ENCODE measurements around the gene ARHGAP24.

Gene ARHGAP24

GRCh38 chr4:85580489-85580888 lies 105.5 kb downstream of the ARHGAP24 start:
- DNase-seq (ENCODE audit: low read depth), result no peak

DNA sequence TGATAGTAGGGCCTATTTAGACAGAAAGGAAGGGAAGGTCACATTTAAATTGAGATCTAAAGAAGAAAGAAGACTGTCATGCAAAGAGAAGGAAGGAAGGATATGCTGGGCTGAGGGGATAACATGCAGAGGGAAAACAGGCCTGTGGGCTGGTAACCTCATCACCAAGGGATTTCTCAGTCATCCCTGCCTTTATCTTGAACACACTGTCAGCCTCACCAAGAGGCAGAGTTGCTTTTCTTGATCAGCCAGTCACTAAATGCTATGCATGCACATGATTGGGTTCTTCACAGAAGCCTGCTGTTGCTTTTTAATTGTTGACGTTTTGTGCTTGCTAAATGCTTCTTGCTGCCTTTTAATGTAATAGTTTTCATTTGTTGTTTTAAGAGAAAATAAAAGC lies 113.0 kb downstream of the ARHGAP24 start:
- DNase-seq (ENCODE audit: low read depth), result no peak

DNA sequence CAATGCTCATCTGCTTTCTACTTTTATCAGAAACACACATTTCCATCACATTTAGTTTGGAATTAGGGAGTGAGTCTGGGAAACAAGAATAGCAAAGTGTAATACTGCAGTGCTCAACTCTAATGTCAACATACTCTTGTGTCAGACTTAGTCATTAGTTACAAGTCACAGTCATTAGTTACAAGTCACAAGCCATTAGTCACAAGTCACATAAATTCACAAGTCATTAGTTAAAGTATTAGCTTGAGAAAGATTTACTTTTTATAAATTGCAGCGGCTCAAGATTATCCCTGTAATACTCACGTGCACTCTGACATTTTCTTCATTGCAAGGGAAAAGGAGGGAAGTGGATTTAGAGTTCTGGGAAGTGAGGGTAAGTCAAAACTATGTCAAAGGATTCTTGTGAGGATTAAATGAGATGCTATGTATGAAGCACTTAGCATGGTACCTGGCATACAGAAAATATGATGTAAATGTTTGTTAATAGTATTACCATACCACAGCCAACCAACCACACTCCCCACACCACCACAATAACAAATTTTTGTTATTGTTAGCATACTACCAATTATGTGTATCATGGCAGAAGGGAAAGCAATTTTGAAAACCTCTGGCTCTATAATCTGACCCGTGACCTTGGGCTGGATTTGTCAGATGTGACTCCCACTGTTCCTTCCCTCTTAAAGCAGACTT lies 116.6 kb downstream of the ARHGAP24 start:
- no peak for DNase-seq (ENCODE audit: low read depth)

DNA sequence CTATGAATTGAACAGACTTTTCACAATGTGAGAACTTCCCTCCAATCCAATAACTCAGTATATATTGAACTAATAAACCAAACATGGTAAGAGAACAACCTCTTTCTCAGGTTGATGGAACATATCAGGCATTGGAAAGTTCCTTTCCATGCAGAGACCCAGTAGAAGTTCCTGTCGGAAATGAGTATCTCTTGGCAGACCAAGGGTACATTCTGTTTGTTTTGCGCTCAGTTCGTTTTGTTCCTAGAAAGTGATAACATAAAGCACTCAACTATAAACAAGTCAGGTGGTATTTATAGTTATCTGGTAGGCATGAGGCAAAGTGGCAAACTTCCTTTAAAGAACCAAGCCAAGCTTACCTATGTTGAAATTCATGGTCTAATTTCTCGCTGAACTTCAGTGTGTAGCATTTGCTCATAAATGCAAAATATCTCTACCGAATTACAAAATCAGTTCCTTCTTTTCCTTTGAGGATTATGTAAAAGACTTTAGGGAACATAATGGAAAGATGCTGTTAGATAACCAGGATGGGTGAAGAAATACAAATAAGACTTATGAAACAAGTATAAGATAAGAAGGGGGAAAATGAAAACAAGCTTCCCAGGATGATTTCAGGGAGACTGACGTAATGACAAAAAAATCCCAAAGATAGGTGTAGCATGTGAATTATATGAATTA lies 120.3 kb downstream of the ARHGAP24 start:
- no peak for DNase-seq (ENCODE audit: low read depth)

- no peak for DNase-seq (ENCODE audit: low read depth)
Measured at GRCh38 chr4:85595796-85596559, 121.0 kb downstream of the ARHGAP24 start.

GRCh38 chr4:85598936-85599335 lies 124.0 kb downstream of the ARHGAP24 start:
- no peak for DNase-seq (ENCODE audit: low read depth)

DNA sequence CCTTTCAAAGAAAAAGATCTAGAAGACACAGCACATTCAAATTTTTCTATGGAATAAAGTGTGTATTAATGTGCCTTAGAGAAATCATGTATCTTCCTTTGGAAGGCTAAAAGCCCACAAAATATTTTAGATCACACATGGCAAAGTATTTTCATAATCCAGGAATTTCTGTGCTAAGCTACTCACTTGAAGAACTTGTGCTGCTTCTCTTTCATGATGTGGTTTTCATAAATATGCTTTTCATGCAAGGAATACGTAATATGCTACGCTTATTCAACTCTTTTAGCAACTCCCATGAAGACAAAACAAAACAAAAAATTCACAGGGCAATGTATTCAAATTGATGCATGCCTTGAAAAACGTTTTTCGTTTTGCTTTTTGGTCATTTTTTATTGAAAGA lies 125.6 kb downstream of the ARHGAP24 start:
- DNase-seq (ENCODE audit: low read depth), result no peak

- DNase-seq (ENCODE audit: low read depth), result no peak
Measured at GRCh38 chr4:85603437-85604336, 128.7 kb downstream of the ARHGAP24 start.

DNA sequence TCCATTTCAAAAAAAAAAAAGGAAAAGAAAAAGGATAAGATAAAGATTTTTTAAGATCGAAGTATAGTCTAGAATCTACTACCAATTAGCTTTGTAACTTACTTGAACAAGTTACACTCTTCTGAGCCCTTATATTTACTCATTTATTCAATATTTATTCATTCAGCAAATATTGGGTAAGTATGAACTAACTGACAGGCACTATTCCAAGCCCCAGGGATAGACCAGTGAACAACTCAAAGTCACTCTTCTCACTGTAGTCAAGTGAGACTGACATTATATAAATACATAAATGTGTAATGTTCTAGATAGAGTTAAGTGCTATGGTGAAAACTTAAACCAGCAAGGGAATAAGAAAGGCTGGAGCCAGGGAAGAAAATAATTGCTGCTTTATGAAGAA lies 131.6 kb downstream of the ARHGAP24 start:
- no peak for DNase-seq (ENCODE audit: low read depth)

DNA sequence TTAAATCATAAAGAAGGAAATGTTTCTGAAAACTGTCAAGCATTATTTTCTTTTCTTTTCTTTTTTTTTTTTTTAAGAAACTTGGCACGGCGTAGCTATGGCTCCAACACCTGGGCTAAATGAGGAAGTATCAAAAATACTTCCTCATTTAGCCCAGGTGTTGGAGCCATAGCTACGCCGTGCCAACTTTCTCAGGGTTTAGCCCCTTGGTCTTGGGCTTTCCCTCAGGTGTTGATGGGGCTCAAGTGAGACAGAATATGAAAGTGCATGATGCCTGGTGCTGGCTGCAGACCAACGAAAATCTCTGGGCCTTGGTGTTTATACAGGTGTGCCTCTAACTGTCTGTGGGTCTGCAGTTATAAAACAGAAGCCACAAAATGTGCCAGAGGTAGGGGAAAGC lies 132.7 kb downstream of the ARHGAP24 start:
- DNase-seq (ENCODE audit: low read depth), result no peak

- no peak for DNase-seq (ENCODE audit: low read depth)
Measured at GRCh38 chr4:85610450-85610849, 135.5 kb downstream of the ARHGAP24 start.

GRCh38 chr4:85611661-85612060 lies 136.7 kb downstream of the ARHGAP24 start:
- no peak for DNase-seq (ENCODE audit: low read depth)

DNA sequence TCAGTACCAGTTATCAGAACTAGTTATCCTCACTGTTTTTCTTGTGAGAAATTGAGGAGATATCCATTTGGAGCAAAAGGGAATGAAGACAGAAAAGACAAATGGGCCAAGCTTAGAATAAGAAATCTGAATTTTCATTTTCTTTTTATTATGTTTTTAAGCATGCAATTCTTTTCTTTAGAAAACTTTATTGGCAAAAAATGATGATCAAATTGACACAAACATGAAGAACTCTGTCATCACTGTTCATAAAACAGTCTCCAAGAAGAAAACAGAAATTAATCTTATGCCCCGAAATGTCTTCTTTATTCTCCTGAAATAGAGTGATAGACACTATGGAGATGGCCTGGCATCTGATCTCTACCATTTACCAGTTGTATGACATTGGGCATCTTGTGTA lies 139.0 kb downstream of the ARHGAP24 start:
- DNase-seq (ENCODE audit: low read depth), result no peak

- no peak for DNase-seq (ENCODE audit: low read depth)
Measured at GRCh38 chr4:85615952-85616351, 141.0 kb downstream of the ARHGAP24 start.

DNA sequence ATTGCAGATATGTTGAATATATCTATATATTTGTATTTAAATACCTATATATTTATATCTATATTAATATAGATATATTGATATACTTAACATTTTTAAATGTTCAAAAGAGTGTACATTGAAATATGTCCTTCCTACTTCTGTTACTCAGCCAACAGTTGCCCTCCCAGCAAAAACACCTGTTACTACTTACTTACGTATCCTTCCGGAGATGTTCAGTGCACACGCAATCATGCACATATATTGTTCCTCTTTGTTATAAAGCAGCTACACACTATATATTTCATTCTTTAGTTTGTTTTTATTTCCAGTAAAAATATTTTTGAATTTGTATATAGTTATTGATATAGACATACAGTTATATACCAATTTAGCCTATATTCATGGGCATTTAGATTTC lies 142.3 kb downstream of the ARHGAP24 start:
- DNase-seq (ENCODE audit: low read depth), result no peak

GRCh38 chr4:85632981-85633380 lies 158.0 kb downstream of the ARHGAP24 start:
- DNase-seq (ENCODE audit: low read depth), result no peak

DNA sequence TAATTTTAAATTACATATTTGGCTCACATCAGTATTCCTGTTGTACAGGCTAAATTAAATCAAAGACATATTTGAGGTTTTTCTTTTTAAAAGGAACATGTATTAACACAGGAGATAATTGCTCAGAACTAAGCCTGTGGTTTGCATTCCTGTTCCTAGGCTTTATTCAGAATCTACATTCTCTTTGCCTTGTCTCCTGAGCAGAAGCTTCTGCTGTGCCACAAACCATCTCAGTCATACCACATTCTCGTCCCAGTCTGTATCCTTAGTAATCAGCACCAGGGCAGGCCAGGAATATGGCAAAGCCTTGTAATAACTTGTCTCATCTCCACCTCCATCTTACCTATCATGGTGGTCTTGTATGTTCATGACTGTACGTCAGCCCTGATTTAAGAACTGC lies 162.8 kb downstream of the ARHGAP24 start:
- no peak for DNase-seq (ENCODE audit: low read depth)

GRCh38 chr4:85639946-85640345 lies 165.0 kb downstream of the ARHGAP24 start:
- DNase-seq (ENCODE audit: low read depth), result no peak

DNA sequence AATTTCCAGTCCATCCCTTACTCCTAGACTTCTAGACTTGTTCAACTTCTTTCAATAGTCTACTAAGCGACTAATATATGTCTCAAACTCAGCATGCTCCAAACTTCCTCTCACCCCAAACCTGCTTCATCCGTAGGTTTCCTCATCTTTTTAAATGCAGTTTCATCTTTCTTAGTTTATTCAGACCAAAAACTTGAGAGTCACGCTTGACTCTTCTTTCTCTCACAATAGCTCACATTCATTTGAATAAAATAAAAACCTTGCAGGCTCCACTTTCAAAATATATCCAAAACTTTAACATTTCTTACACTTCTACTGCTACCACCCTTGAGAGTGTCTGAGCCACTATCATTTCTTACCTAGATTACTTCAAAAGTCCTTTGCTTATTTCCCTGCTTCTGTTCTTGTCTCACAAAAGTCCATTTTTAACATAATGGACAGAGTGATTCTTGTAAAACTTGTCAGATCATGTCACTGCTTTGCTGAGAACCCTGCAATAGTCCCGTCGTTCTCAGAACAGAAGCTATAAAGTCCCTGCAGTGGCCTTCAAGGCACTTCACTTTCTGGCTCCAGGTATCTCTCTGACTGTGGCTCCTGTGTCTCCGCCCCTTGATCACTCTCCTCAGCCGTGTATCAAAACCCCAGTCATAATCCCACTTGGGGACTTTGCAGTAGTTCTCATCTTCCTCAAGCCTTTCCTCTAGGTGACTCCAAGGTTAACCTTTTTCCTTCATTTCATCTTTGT lies 167.6 kb downstream of the ARHGAP24 start:
- no peak for DNase-seq (ENCODE audit: low read depth)

GRCh38 chr4:85644061-85644460 lies 169.1 kb downstream of the ARHGAP24 start:
- DNase-seq (ENCODE audit: low read depth), result no peak

- no peak for DNase-seq (ENCODE audit: low read depth)
Measured at GRCh38 chr4:85650908-85651307, 176.0 kb downstream of the ARHGAP24 start.

Data from HS-5 (cell line).